K562 (cell line): ENCODE results near the gene HMGXB3. TPM values are rescaled to one million over a fixed set of nuclear protein-coding genes. Genes with fewer than 3 reads are reported as not detected.

ENCODE experiments used
- BACH1 ChIP-seq: fragments of 200-800 bp; sonication (Bioruptor generic); IDR thresholded peaks from 2 replicates; pipeline ENCODE4 v1.6.1; 2016; ENCODE audit warnings: missing genetic modification characterization, missing compliant biosample characterization
- CBFB ChIP-seq: sonication (generic); formaldehyde crosslinking; IDR thresholded peaks from 2 replicates; pipeline ENCODE4 v1.4.0; 2020; ENCODE audit warnings: mild to moderate bottlenecking, missing genetic modification reagents
- DACH1 ChIP-seq: fragments of 450-650 bp; IDR thresholded peaks from 2 replicates; pipeline ENCODE4 v1.6.1; 2018; ENCODE audit not compliant: partially characterized antibody
- ELF4 ChIP-seq: fragments of 450-650 bp; formaldehyde crosslinking; IDR thresholded peaks from 2 replicates; pipeline ENCODE4 v1.4.0; 2022; ENCODE audit warnings: missing genetic modification characterization
- FOXJ3 ChIP-seq: sonication (generic); formaldehyde crosslinking; IDR thresholded peaks from 2 replicates; pipeline ENCODE4 v1.4.0; 2020; ENCODE audit warnings: mild to moderate bottlenecking, missing genetic modification reagents
- HDAC8 ChIP-seq: fragments of 450-650 bp; IDR thresholded peaks from 2 replicates; pipeline ENCODE4 v1.6.1; 2016; ENCODE audit warnings: mild to moderate bottlenecking, missing genetic modification characterization, moderate library complexity, missing compliant biosample characterization
- HNRNPL ChIP-seq: fragments of 200-400 bp; formaldehyde crosslinking; IDR thresholded peaks from 2 replicates; pipeline ENCODE4 v1.6.1; 2017; ENCODE audit warnings: low read depth, mild to moderate bottlenecking, low read length
- JUND ChIP-seq, 2 experiments: IDR thresholded peaks; 2 replicates in 1 of 2; 3 replicates in 1 of 2; pipeline ENCODE4 v1.6.1; 2011; ENCODE audit warnings: borderline replicate concordance in 2 of 2, low read depth in 2 of 2, low read length in 2 of 2, improper control_type of control experiment in 1 of 2, missing biosample characterization in 1 of 2, missing genetic modification characterization in 1 of 2, missing genetic modification reagents in 1 of 2
- MEIS2 ChIP-seq: fragments of 450-650 bp; IDR thresholded peaks from 2 replicates; pipeline ENCODE4 v1.6.1; 2014; ENCODE audit warnings: mild to moderate bottlenecking; ENCODE audit not compliant: partially characterized antibody
- MNT ChIP-seq, 2 experiments: fragments of 450-650 bp; conservative IDR thresholded peaks; 2 replicates each; pipeline ENCODE4 v1.6.1; 2017; ENCODE audit warnings: mild to moderate bottlenecking in 2 of 2, moderate library complexity in 2 of 2
- NFATC3 ChIP-seq: fragments of 450-650 bp; IDR thresholded peaks from 2 replicates; pipeline ENCODE4 v1.6.1; 2017; ENCODE audit warnings: mild to moderate bottlenecking
- TGIF2 ChIP-seq: sonication (generic); formaldehyde crosslinking; IDR thresholded peaks from 2 replicates; pipeline ENCODE4 v1.8.1; 2022; ENCODE audit warnings: mild to moderate bottlenecking, missing genetic modification reagents, moderate library complexity
- THRAP3 ChIP-seq: fragments of 450-650 bp; IDR thresholded peaks from 2 replicates; pipeline ENCODE4 v1.6.1; 2016; ENCODE audit warnings: mild to moderate bottlenecking, inconsistent platforms, borderline replicate concordance
- USF2 ChIP-seq: sonication (generic); formaldehyde crosslinking; IDR thresholded peaks from 2 replicates; pipeline ENCODE4 v1.5.0; 2020; ENCODE audit warnings: missing genetic modification reagents
- ZEB2 ChIP-seq: fragments of 450-650 bp; IDR thresholded peaks from 2 replicates; pipeline ENCODE4 v1.6.1; 2016
- ZKSCAN1 ChIP-seq: fragments of 150-350 bp; IDR thresholded peaks from 2 replicates; pipeline ENCODE4 v1.6.1; 2016; ENCODE audit warnings: low read depth, low read length
- ZNF395 ChIP-seq: fragments of 200-800 bp; sonication (Bioruptor generic); IDR thresholded peaks from 2 replicates; pipeline ENCODE4 v1.6.1; 2017; ENCODE audit warnings: missing genetic modification characterization, missing compliant biosample characterization
- ZNF586 ChIP-seq: fragments of 450-650 bp; formaldehyde crosslinking; conservative IDR thresholded peaks from 2 replicates; pipeline ENCODE4 v1.4.0; 2020; ENCODE audit warnings: mild to moderate bottlenecking, moderate library complexity
- ZNF766 ChIP-seq: fragments of 200-800 bp; sonication (Bioruptor generic); conservative IDR thresholded peaks from 2 replicates; pipeline ENCODE4 v1.6.1; 2016; ENCODE audit warnings: missing genetic modification characterization, missing compliant biosample characterization
- polyA plus RNA-seq, 8 experiments: library from polyadenylated mRNA; depleted of rRNA in 4 of 8; stranded (reverse) in 5 of 8; unstranded in 3 of 8; fragments of >200 nt; fragmentation: Nextera tagmentation in 2 of 8; fragmentation: Illumina TruSeq in 1 of 8; extraction: Ambion mirVana in 2 of 8; extraction: Trizol in 1 of 8; gene quantifications; 2 replicates each; pipeline versions ENCODE4 v1.2.1 to v1.2.3, GENCODE V29; 2011 to 2014; ENCODE audit warnings: inconsistent platforms in 1 of 8, missing spikeins in 1 of 8
- total RNA-seq, 7 experiments: library from RNA; depleted of rRNA in 6 of 7; stranded (reverse); fragments of >200 nt in 6 of 7; fragmentation: Illumina TruSeq in 2 of 7; extraction: Trizol in 2 of 7; gene quantifications; 2 replicates each; pipeline versions ENCODE4 v1.2.1 to v1.2.3, GENCODE V29; 2011 to 2021; ENCODE audit warnings: low replicate concordance in 1 of 7
- TF ChIP-seq, protein P1 (sequence below): fragments of 450-650 bp; IDR thresholded peaks from 2 replicates; pipeline ENCODE4 v1.6.1; 2017; ENCODE audit warnings: antibody characterized with exemption, mild to moderate bottlenecking

Gene HMGXB3
- total and polyA plus RNA-seq, 9 of the 15 experiments (the other 6 are each of a cell fraction or from before 2014, with no cell fraction given): 1.8 to 44.1 (median 32.2) TPM

DNA sequence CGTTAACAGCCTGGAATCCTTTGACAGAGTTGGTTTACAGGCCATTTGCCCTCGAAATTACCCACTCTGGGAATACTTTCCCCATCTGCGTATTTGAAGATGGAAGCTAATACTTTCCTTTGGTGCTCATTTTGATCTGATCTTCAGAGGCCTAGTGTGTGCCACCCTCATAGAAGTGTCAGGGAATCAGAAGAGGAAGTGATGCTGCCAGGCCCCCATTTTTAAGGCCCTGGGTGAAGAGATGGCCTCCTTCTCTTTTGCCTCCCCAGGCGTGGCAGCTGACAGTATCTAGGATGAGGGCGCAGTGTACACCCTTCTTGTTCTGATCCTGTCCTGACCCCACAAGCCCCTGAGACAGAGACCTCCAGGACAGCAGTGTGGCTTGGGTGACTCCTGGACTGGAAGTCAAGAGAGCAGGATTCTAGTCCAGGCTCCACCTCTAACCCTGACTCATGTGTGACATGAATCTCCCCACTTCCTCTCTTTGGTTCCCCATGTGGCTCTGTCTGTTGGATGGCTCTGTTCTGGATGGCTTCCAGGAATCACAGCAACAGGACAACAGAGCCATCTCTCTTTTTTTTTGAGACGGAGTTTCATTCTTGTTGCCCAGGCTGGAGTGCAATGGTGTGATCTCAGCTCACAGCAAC lies 58.1 kb downstream of the HMGXB3 start (continued):
- no peak for TF ChIP-seq USF2 (CRISPR knock-in tag)
- no peak for TF ChIP-seq BACH1 (tag)
- no peak; the same call in 1 of the 2 replicates for TF ChIP-seq ZNF395
- TF ChIP-seq DACH1: no peak
- TF ChIP-seq, protein P1, sequence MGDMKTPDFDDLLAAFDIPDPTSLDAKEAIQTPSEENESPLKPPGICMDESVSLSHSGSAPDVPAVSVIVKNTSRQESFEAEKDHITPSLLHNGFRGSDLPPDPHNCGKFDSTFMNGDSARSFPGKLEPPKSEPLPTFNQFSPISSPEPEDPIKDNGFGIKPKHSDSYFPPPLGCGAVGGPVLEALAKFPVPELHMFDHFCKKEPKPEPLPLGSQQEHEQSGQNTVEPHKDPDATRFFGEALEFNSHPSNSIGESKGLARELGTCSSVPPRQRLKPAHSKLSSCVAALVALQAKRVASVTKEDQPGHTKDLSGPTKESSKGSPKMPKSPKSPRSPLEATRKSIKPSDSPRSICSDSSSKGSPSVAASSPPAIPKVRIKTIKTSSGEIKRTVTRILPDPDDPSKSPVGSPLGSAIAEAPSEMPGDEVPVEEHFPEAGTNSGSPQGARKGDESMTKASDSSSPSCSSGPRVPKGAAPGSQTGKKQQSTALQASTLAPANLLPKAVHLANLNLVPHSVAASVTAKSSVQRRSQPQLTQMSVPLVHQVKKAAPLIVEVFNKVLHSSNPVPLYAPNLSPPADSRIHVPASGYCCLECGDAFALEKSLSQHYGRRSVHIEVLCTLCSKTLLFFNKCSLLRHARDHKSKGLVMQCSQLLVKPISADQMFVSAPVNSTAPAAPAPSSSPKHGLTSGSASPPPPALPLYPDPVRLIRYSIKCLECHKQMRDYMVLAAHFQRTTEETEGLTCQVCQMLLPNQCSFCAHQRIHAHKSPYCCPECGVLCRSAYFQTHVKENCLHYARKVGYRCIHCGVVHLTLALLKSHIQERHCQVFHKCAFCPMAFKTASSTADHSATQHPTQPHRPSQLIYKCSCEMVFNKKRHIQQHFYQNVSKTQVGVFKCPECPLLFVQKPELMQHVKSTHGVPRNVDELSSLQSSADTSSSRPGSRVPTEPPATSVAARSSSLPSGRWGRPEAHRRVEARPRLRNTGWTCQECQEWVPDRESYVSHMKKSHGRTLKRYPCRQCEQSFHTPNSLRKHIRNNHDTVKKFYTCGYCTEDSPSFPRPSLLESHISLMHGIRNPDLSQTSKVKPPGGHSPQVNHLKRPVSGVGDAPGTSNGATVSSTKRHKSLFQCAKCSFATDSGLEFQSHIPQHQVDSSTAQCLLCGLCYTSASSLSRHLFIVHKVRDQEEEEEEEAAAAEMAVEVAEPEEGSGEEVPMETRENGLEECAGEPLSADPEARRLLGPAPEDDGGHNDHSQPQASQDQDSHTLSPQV: no peak
- TF ChIP-seq CBFB: no peak
- no peak for TF ChIP-seq HDAC8 (tag)
- peak in 1 of 2 experiments; percentile 44; a peak in 2 of 4 replicates for TF ChIP-seq MNT (conservative IDR thresholded peaks at IDR 0.05)
- no peak for TF ChIP-seq THRAP3
- TF ChIP-seq ZNF766: 0 out of 2 replicates have a peak, but pooled peaks have one; percentile 29
- TF ChIP-seq ZEB2: no peak
- no peak for TF ChIP-seq ELF4 (CRISPR knock-in tag)
- no peak for TF ChIP-seq ZNF586 (CRISPR knock-in tag)
- no peak for TF ChIP-seq FOXJ3 (CRISPR knock-in tag)
- TF ChIP-seq HNRNPL: no peak
- peak; percentile 27 for TF ChIP-seq MEIS2
- TF ChIP-seq TGIF2: no peak
- no peak for TF ChIP-seq ZKSCAN1
- peak; percentile 73 for TF ChIP-seq JUND (IDR thresholded peaks at IDR 0.05; ENCODE audit: borderline replicate concordance, low read depth, low read length)
- no peak; the same call in 2 of the 3 replicates for TF ChIP-seq JUND (tag; IDR thresholded peaks at IDR 0.05; ENCODE audit: borderline replicate concordance, low read depth, low read length)
- no peak for TF ChIP-seq NFATC3
